IMR-90 (cell line): ENCODE results near the gene HNRNPC. TPM values are rescaled to one million over a fixed set of nuclear protein-coding genes. Genes with fewer than 3 reads are reported as not detected.

ENCODE experiments used
- ATAC-seq: fragments of 200-7000 bp; cut with Tn5 transposase; 2 replicates; pipeline ENCODE4 v1.9.1; 2020; ENCODE audit warnings: low read depth, mild to moderate bottlenecking, moderate library complexity
- BruUV-seq: library from RNA; stranded (reverse); fragments of 400-500 nt; replicated peaks from 2 replicates; lab custom pipeline; 2021; lab: Mats Ljungman, UMichigan
- CTCF ChIA-PET: fragments of 300-600 bp; formaldehyde crosslinking; extraction: SDS; loops from one replicate; lab custom pipeline; 2021; ENCODE audit warnings: antibody characterized with exemption; lab: Yijun Ruan, JAX
- POLR2A ChIA-PET: fragments of 300-600 bp; sonication (Branson Sonifier 250); formaldehyde crosslinking; loops from one replicate; lab custom pipeline; 2022; ENCODE audit warnings: antibody characterized with exemption; ENCODE audit not compliant: unreplicated experiment; lab: Charles Lee
- DNase-seq: peaks from one replicate; pipeline ENCODE4 v3.0.0; 2013
- H2AFZ ChIP-seq: replicated peaks from 2 replicates; pipeline ENCODE3; 2013; ENCODE audit warnings: low read length, mild to moderate bottlenecking; ENCODE audit not compliant: poor library complexity
- H2AK5ac ChIP-seq: 2 replicates; pipeline ENCODE4 v1.6.1; 2013; ENCODE audit warnings: low read depth, low read length, inconsistent platforms
- H2AK9ac ChIP-seq: replicated peaks from 2 replicates; pipeline ENCODE3; 2013; ENCODE audit warnings: mild to moderate bottlenecking, low read depth, low read length, moderate library complexity; ENCODE audit not compliant: poor library complexity
- H2BK120ac ChIP-seq: 2 replicates; pipeline ENCODE4 v1.6.1; 2013; ENCODE audit warnings: low read depth, low read length, inconsistent platforms
- H2BK15ac ChIP-seq: 3 replicates; pipeline ENCODE4 v1.6.1; 2013; ENCODE audit warnings: low read depth, low read length, inconsistent platforms
- H2BK20ac ChIP-seq: 2 replicates; pipeline ENCODE4 v1.6.1; 2013; ENCODE audit warnings: low read depth, mild to moderate bottlenecking, inconsistent platforms, low read length, moderate library complexity
- H2BK5ac ChIP-seq: 2 replicates; pipeline ENCODE4 v1.6.1; 2013; ENCODE audit warnings: mild to moderate bottlenecking, low read depth, low read length, inconsistent platforms; ENCODE audit not compliant: poor library complexity, severe bottlenecking
- H3K14ac ChIP-seq: replicated peaks from 2 replicates; pipeline ENCODE4 v1.6.1; 2013; ENCODE audit warnings: low read depth, low read length, inconsistent platforms
- H3K18ac ChIP-seq: 2 replicates; pipeline ENCODE4 v1.6.1; 2013; ENCODE audit warnings: low read depth, low read length, control low read depth
- H3K23ac ChIP-seq: 2 replicates; pipeline ENCODE4 v1.6.1; 2013; ENCODE audit warnings: low read depth, low read length, inconsistent platforms
- H3K27ac ChIP-seq: 2 replicates; pipeline ENCODE4 v1.5.1; 2013; ENCODE audit warnings: mild to moderate bottlenecking, control low read depth, low read length; ENCODE audit not compliant: insufficient read depth
- H3K27me3 ChIP-seq: 2 replicates; pipeline ENCODE4 v1.6.1; 2013; ENCODE audit warnings: low read length; ENCODE audit not compliant: control insufficient read depth, insufficient read depth
- H3K36me3 ChIP-seq: 2 replicates; pipeline ENCODE4 v1.6.1; 2013; ENCODE audit warnings: low read length, mixed read lengths; ENCODE audit not compliant: control insufficient read depth, insufficient read depth
- H3K4ac ChIP-seq: 2 replicates; pipeline ENCODE4 v1.6.1; 2013; ENCODE audit warnings: low read depth, low read length, inconsistent platforms
- H3K4me1 ChIP-seq: 2 replicates; pipeline ENCODE4 v1.6.1; 2013; ENCODE audit warnings: low read length, mixed read lengths; ENCODE audit not compliant: control insufficient read depth, insufficient read depth
- H3K4me2 ChIP-seq: 2 replicates; pipeline ENCODE4 v1.6.1; 2013; ENCODE audit warnings: low read depth, mild to moderate bottlenecking, control low read depth, low read length, moderate library complexity
- H3K4me3 ChIP-seq: 2 replicates; pipeline ENCODE4 v1.5.1; 2013; ENCODE audit warnings: low read depth, mild to moderate bottlenecking, control low read depth, low read length, moderate library complexity; ENCODE audit not compliant: insufficient read depth
- H3K56ac ChIP-seq: 2 replicates; pipeline ENCODE4 v1.6.1; 2013; ENCODE audit warnings: low read length, inconsistent platforms; ENCODE audit not compliant: insufficient read depth; ENCODE audit errors: extremely low read depth
- H3K79me1 ChIP-seq, 2 experiments: 2 replicates each; pipeline ENCODE4 v1.6.1; 2013; ENCODE audit warnings: low read length in 2 of 2, inconsistent platforms in 1 of 2, low read depth in 1 of 2
- H3K9ac ChIP-seq: 2 replicates; pipeline ENCODE4 v1.6.1; 2013; ENCODE audit warnings: low read depth, low read length, control low read depth
- H3K9me1 ChIP-seq: 2 replicates; pipeline ENCODE4 v1.6.1; 2013; ENCODE audit warnings: low read length, inconsistent platforms; ENCODE audit not compliant: insufficient read depth
- H3K9me3 ChIP-seq: 2 replicates; pipeline ENCODE4 v1.6.1; 2013; ENCODE audit warnings: low read length; ENCODE audit not compliant: control insufficient read depth, insufficient read depth
- H4K20me1 ChIP-seq: 2 replicates; pipeline ENCODE4 v1.6.1; 2013; ENCODE audit warnings: low read length, inconsistent platforms; ENCODE audit not compliant: insufficient read depth
- H4K5ac ChIP-seq: 2 replicates; pipeline ENCODE4 v1.6.1; 2013; ENCODE audit warnings: mild to moderate bottlenecking, low read depth, low read length, control low read depth
- H4K8ac ChIP-seq, 2 experiments: 2 replicates each; pipeline ENCODE4 v1.6.1; 2013; ENCODE audit warnings: low read depth in 2 of 2, low read length in 2 of 2, control low read depth in 1 of 2, inconsistent platforms in 1 of 2
- H4K91ac ChIP-seq: 2 replicates; pipeline ENCODE4 v1.6.1; 2013; ENCODE audit warnings: low read depth, low read length, inconsistent platforms; ENCODE audit not compliant: insufficient read depth
- BHLHE40 ChIP-seq: fragments of 150-350 bp; IDR thresholded peaks from 2 replicates; pipeline ENCODE4 v1.6.1; 2016; ENCODE audit warnings: mild to moderate bottlenecking, low read depth, low read length
- CTCF ChIP-seq: conservative IDR thresholded peaks from 2 replicates; pipeline ENCODE4 v1.5.1; 2012; ENCODE audit warnings: mild to moderate bottlenecking, low read depth, low read length, improper control_type of control experiment
- MAFK ChIP-seq: IDR thresholded peaks from 2 replicates; pipeline ENCODE4 v1.6.1; 2012; ENCODE audit warnings: low read depth, low read length, improper control_type of control experiment
- RAD21 ChIP-seq: IDR thresholded peaks from 2 replicates; pipeline ENCODE4 v1.6.1; 2012; ENCODE audit warnings: low read length, improper control_type of control experiment
- RFX5 ChIP-seq: IDR thresholded peaks from 2 replicates; pipeline ENCODE4 v1.8.0; 2012; ENCODE audit warnings: low read depth, mild to moderate bottlenecking, low read length, moderate library complexity
- SMC3 ChIP-seq: fragments of 150-350 bp; IDR thresholded peaks from 2 replicates; pipeline ENCODE4 v1.6.1; 2016; ENCODE audit warnings: low read depth, mild to moderate bottlenecking, antibody characterized with exemption, low read length, moderate library complexity
- USF2 ChIP-seq: fragments of 150-350 bp; IDR thresholded peaks from 2 replicates; pipeline ENCODE4 v1.6.1; 2017; ENCODE audit warnings: mild to moderate bottlenecking, antibody characterized with exemption, low read length, low read depth
- WGBS, 2 experiments: methylation state at CpG; one replicate each; pipeline versions ENCODE4 v1.1.5 to v1.1.7; 2013; ENCODE audit warnings: missing lambda C conversion rate in 2 of 2; ENCODE audit not compliant: insufficient read length in 1 of 2; ENCODE audit errors: extremely low coverage in 2 of 2; 5-methylcytosine and 5-hydroxymethylcytosine counted together
- dilution Hi-C: fragments of 300-500 bp; cut with HindIII; formaldehyde crosslinking; loops from one replicate; pipeline ENCODE4 v1.14.3; 2018; ENCODE audit warnings: low sequenced_read_pairs; ENCODE audit not compliant: unreplicated experiment
- in situ Hi-C: fragments of 300-500 bp; cut with MboI; formaldehyde crosslinking; loops from 3 replicates; pipeline ENCODE4 v1.14.3; 2019; ENCODE audit warnings: low sequenced_read_pairs, inconsistent platforms, mixed read lengths
- intact Hi-C: fragments of 100-400 bp; cut with micrococcal nuclease; formaldehyde crosslinking; loops from 2 replicates; pipeline ENCODE4 v1.10.0; 2022
- polyA plus RNA-seq, 3 experiments: library from polyadenylated mRNA; depleted of rRNA; stranded (reverse); fragments of >200 nt; gene quantifications; 2 replicates each; pipeline ENCODE4 v1.2.3, GENCODE V29; 2012; ENCODE audit warnings: low replicate concordance in 1 of 3
- total RNA-seq: library from RNA; depleted of rRNA; stranded (reverse); fragments of >200 nt; gene quantifications from 2 replicates; pipeline ENCODE4 v1.2.3, GENCODE V29; 2012

HNRNPC gene
- total and polyA plus RNA-seq, 2 of the 4 experiments (the other 2 are of a cell fraction): 308 to 615 TPM

GRCh38 chr14:21220874-21221477, 48.3 kb downstream of the HNRNPC start:
- Histone ChIP-seq H3K27ac (no peak overlapping the region), H4K8ac (no peak overlapping the region), H3K4me2 (no peak overlapping the region), H2BK15ac (no peak overlapping the region), H2BK20ac (no peak overlapping the region), H2AK5ac (no peak overlapping the region), H2BK120ac (no peak overlapping the region), H2AK9ac (no peak overlapping the region), H3K9ac (no peak overlapping the region), H3K27me3 (no peaks in the 10 kb centered on the region), H2AFZ (no peak overlapping the region), H3K36me3 (peaks cover 39% of the 10 kb centered on the region), H2BK5ac (no peak overlapping the region), H3K23ac (no peak overlapping the region), H3K9me1 (no peaks in the 10 kb centered on the region; the same call in 1 of the 2 replicates), H3K4ac (no peak overlapping the region), H3K14ac (no peak overlapping the region), H3K4me1 (peaks cover 16% of the 10 kb centered on the region), H3K18ac (no peak overlapping the region), H3K79me1 (peaks cover 3 to 66% of the 10 kb centered on the region in 2 experiments; a peak in 3 of 4 replicates), H3K9me3 (no peaks in the 10 kb centered on the region), H3K56ac (no peak overlapping the region), H3K4me3 (no peak overlapping the region), H4K20me1 (peaks cover 98% of the 10 kb centered on the region), H4K5ac (no peak overlapping the region), H4K91ac (no peak overlapping the region)
- no CpG with 5 or more reads among the region's 9 CpGs for WGBS, 2 experiments
- DNase-seq (peak; percentile 16), ATAC-seq (no peak; the same call in 1 of the 2 replicates)
- intact Hi-C loops (no loop called here), dilution Hi-C loops (no loop called here), in situ Hi-C loops (no loop called here)
- POLR2A ChIA-PET: no interaction called here
- TF ChIP-seq USF2 (no peak), MAFK (no peak), RAD21 (no peak), RFX5 (no peak), CTCF (no peak), SMC3 (no peak), BHLHE40 (no peak)
- BruUV-seq: no TSS peak
- CTCF ChIA-PET: no interaction called here
